NB4 (cell line): ENCODE results near the gene CCDC7.
"Not testable (repeated sequence)": the region's sequence is repeated elsewhere in the genome, so short reads cannot be mapped to it uniquely, and the experiment has no call there.

Source experiments
- DNase-seq: peaks from one replicate; pipeline ENCODE4 v3.0.0; 2010; ENCODE audit warnings: low read depth
- H3K4me3 ChIP-seq: one replicate; pipeline ENCODE4 v1.5.1; 2011; ENCODE audit warnings: mild to moderate bottlenecking, low read depth, low read length, moderate library complexity
- MYC ChIP-seq: IDR thresholded peaks from 2 replicates; pipeline ENCODE4 v1.6.1; 2011; ENCODE audit warnings: low read depth, low read length
- POLR2A ChIP-seq: IDR thresholded peaks from 2 replicates; pipeline ENCODE4 v1.6.1; 2011; ENCODE audit warnings: mild to moderate bottlenecking; ENCODE audit not compliant: insufficient read length; ENCODE audit errors: extremely low read depth
- TF ChIP-seq, protein P1 (sequence below): IDR thresholded peaks from 2 replicates; pipeline ENCODE4 v1.6.1; 2011; ENCODE audit warnings: low read depth, low read length
- TF ChIP-seq, protein P2 (sequence below): IDR thresholded peaks from one replicate; pipeline ENCODE4 v1.5.1; 2012; ENCODE audit warnings: low read depth, low read length

Gene CCDC7

DNA sequence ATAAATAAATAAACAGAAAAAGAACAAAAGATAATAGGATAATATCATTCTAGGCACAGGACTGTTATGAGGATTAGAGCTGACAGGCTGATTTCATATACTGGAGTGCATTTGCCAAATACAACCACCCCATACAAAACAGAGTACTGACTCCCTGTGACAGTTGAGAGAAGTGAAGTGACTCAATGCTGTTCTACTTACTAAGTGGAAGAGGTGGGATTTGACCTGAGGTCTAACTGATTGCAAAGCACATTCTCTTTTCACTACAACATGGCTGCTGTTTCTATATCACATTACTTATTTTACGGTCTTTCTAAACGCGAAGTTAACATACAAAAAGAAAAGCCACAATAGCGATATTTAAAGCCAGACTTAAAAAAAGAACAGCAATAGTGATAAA, 460.7 kb downstream of the CCDC7 start:
- DNase-seq, result no peak
- TF ChIP-seq, protein P1, sequence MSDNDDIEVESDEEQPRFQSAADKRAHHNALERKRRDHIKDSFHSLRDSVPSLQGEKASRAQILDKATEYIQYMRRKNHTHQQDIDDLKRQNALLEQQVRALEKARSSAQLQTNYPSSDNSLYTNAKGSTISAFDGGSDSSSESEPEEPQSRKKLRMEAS, result no peak
- TF ChIP-seq MYC, result no peak
- TF ChIP-seq POLR2A, result no peak
- TF ChIP-seq, protein P2, sequence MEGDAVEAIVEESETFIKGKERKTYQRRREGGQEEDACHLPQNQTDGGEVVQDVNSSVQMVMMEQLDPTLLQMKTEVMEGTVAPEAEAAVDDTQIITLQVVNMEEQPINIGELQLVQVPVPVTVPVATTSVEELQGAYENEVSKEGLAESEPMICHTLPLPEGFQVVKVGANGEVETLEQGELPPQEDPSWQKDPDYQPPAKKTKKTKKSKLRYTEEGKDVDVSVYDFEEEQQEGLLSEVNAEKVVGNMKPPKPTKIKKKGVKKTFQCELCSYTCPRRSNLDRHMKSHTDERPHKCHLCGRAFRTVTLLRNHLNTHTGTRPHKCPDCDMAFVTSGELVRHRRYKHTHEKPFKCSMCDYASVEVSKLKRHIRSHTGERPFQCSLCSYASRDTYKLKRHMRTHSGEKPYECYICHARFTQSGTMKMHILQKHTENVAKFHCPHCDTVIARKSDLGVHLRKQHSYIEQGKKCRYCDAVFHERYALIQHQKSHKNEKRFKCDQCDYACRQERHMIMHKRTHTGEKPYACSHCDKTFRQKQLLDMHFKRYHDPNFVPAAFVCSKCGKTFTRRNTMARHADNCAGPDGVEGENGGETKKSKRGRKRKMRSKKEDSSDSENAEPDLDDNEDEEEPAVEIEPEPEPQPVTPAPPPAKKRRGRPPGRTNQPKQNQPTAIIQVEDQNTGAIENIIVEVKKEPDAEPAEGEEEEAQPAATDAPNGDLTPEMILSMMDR, result no peak
- no peak overlapping the region for H3K4me3 ChIP-seq

DNA sequence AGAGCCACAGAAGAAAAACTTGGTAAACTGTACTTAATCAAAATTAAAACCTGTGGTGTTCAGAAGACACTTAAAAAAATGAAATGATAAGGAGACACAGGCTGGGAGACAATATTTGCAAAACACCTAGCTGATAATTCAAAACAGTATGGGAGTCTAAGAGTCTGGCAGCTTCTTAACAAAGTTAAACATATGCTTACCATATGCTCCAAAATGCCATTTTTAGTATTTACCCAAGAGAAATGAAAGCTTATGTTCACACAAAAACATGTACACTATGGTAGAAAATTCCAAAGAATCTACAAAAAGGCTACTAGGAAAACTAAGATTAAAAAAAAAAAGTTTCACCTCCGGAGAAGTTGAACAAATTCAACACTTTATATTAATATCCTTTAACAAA, 463.5 kb downstream of the CCDC7 start:
- TF ChIP-seq POLR2A (no peak), MYC (no peak)
- TF ChIP-seq, protein P1, result no peak
- TF ChIP-seq, protein P2, result no peak
- no peak for DNase-seq
- H3K4me3 ChIP-seq, result no peak overlapping the region

DNA sequence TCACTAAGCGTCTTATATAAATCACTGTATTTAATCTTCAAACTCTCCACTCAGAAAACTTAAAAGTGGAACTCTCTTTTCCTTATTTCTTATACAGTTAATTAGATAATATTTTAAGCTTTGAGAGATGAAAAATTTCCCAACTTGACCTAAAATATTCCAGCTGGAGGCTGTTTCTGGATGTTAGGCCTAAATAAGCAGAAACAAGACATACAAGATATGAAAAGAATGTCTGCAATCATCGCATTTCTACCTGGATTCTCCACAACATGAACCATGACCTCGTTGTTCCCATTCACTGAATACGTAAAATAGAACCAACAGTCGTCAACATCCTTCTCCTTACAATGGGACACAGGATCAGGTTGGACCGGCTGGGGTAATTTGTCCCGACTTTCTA, 464.0 kb downstream of the CCDC7 start:
- not testable (repeated sequence) for H3K4me3 ChIP-seq, DNase-seq

DNA sequence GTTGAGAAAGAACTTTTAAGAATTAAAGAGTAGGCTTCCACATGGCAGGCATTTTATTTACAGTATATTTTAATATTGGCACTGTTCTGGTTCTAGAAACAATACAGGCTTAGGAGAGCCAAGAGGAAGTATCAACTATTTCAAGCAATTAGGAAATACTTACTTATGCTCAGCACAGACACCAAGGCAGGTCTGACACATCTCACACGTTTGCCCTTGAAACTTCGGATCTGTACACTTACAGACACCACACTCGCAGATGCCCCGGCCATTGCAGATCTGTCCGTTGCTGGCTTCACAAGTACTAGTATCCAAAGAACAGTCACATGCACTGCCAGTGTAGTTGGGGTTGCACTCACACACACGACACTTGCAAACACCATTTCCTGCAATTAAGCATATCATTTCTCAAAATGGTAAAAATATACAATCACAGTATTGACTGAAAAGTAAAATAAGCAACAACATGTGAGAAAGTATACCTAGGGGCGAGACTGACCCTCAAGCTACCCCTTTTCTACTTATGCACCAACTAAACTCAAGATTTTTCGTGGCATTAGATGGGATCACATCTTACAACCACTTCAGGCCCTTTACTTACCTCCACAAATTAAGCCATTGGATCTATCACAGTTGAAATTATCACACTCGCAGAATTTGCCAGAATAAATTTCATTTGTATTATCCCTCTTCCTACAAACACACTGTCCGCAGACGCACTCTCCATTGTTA, 465.5 kb downstream of the CCDC7 start:
- no peak for DNase-seq
- H3K4me3 ChIP-seq, result no peak overlapping the region
- TF ChIP-seq, protein P2, result no peak

DNA sequence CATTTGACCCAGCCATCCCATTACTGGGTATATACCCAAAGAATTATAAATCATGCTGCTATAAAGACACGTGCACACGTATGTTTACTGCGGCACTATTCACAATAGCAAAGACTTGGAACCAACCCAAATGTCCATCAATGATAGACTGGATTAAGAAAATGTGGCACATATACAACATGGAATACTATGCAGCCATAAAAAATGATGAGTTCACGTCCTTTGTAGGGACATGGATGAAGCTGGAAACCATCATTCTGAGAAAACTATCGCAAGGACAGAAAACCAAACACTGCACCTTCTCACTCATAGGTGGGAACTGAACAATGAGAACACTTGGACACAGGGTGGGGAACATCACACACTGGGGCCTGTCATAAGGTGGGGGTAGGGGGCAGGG, 471.9 kb downstream of the CCDC7 start:
- DNase-seq, H3K4me3 ChIP-seq: not testable (repeated sequence)

DNA sequence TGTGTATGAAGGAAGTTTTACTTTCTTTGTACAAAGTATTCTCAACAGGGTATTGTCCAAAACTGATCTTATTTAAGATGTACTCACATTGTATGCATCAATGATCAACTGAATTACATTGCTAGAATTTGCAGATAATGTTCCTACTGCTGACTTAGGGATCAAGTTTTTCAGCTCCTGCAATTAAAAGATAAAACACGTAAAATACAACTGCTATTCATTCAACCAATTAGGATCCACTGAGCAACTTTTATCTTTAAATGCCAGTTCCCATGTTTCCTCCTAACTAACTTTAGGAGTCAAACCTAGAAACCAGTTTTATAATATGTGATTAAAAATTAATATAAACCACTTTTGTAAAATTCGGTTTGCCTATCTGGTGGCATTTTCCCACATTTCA, 476.2 kb downstream of the CCDC7 start:
- TF ChIP-seq MYC (no peak), POLR2A (no peak)
- TF ChIP-seq, protein P2, result no peak
- TF ChIP-seq, protein P1, result no peak
- no peak for DNase-seq

DNA sequence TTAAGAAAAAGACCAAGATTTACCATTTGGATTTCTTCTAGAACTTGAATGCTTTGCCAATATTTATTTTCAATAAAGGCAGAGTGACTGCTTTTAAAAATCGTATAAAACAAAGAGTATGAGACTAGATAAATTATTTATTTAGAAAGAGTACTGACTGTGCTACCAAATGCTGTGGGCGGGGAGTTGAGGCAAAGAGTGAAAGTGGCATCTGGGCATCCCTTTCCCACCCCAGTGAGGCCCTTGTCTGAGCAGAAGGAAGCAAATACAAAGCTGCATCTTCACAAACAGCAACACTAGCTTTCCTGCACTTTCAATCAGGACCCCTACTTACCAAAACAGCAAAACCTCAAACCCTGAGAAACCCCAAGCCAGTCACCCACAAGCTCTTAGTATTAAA, 477.2 kb downstream of the CCDC7 start:
- no peak for TF ChIP-seq POLR2A
- no peak for TF ChIP-seq MYC
- TF ChIP-seq, protein P2, result no peak
- DNase-seq, result no peak

More for the DNA sequence above, 476.2 kb downstream of the CCDC7 start:
- no peak overlapping the region for H3K4me3 ChIP-seq

More for the DNA sequence above, 477.2 kb downstream of the CCDC7 start:
- H3K4me3 ChIP-seq, result no peak overlapping the region
